Stimulated activated naive B cell treated with anti-CD40 and anti-IgM and Interleukin-4, amounts not matched to agents 10 μg/mL and 1 μg/mL and 100 μg/mL, for 72 hours (primary cell): ENCODE data around the gene NLGN4Y.
"Not testable (repeated sequence)": the region's sequence is repeated elsewhere in the genome, so short reads cannot be mapped to it uniquely, and the experiment has no call there.

Experiments used
- ATAC-seq, 2 donors: fragments of 150-1000 bp; cut with Tn5 transposase; replicated peaks; 2 replicates each; pipeline ENCODE4 v1.10.0; 2021; ENCODE audit warnings: moderate library complexity in 1 of 2
- DNase-seq: peaks from one replicate; pipeline ENCODE4 v3.0.0; 2021
- H3K27ac Mint-ChIP-seq: one replicate; pipeline ENCODE4 v1.8.0; 2022; ENCODE audit warnings: mild to moderate bottlenecking, mixed read lengths
- H3K27me3 Mint-ChIP-seq, 2 donors: one replicate each; pipeline ENCODE4 v1.8.0; 2022; ENCODE audit warnings: mixed read lengths in 2 of 2
- H3K36me3 Mint-ChIP-seq, 2 donors: one replicate each; pipeline ENCODE4 v1.8.0; 2022; ENCODE audit warnings: mixed read lengths in 2 of 2, mild to moderate bottlenecking in 1 of 2
- H3K4me1 Mint-ChIP-seq, 2 donors: one replicate each; pipeline ENCODE4 v1.8.0; 2022; ENCODE audit warnings: mixed read lengths in 2 of 2, mild to moderate bottlenecking in 1 of 2
- H3K4me3 Mint-ChIP-seq, 2 donors: one replicate each; pipeline ENCODE4 v1.8.0; 2022; ENCODE audit warnings: mild to moderate bottlenecking in 2 of 2, mixed read lengths in 2 of 2, moderate library complexity in 1 of 2
- H3K9me3 Mint-ChIP-seq, 2 donors: one replicate each; pipeline ENCODE4 v1.8.0; 2022; ENCODE audit warnings: mixed read lengths in 2 of 2, mild to moderate bottlenecking in 1 of 2

Gene NLGN4Y

GRCh38 chrY:14834103-14835060, 310.1 kb downstream of the NLGN4Y start:
- H3K9me3 Mint-ChIP-seq, result peaks cover 0 to 3% of the 10 kb centered on the region in 2 donors
- no peaks in the 10 kb centered on the region for H3K4me1 Mint-ChIP-seq
- H3K27ac Mint-ChIP-seq, result no peak overlapping the region
- ATAC-seq (no peak), DNase-seq (no peak)
- H3K4me3 Mint-ChIP-seq, result no peak overlapping the region
- H3K36me3 Mint-ChIP-seq, result peaks cover 0 to 2% of the 10 kb centered on the region in 2 donors
- H3K27me3 Mint-ChIP-seq, result no peaks in the 10 kb centered on the region

GRCh38 chrY:14837466-14837865, 313.1 kb downstream of the NLGN4Y start:
- Mint-ChIP-seq H3K36me3 (no peaks in the 10 kb centered on the region), H3K27me3 (no peaks in the 10 kb centered on the region), H3K27ac (no peak overlapping the region), H3K9me3 (peaks cover 0 to 2% of the 10 kb centered on the region in 2 donors), H3K4me1 (no peaks in the 10 kb centered on the region), H3K4me3 (no peak overlapping the region)
- ATAC-seq (no peak), DNase-seq (no peak)

- Mint-ChIP-seq H3K36me3 (no peaks in the 10 kb centered on the region), H3K9me3 (peaks cover 0 to 2% of the 10 kb centered on the region in 2 donors), H3K4me1 (no peaks in the 10 kb centered on the region), H3K4me3 (no peak overlapping the region), H3K27me3 (no peaks in the 10 kb centered on the region), H3K27ac (no peak overlapping the region)
- DNase-seq (no peak), ATAC-seq (no peak)
These were observed 326.4 kb downstream of the NLGN4Y start for GRCh38 chrY:14850734-14851133.

- ATAC-seq (no peak), DNase-seq (no peak)
- H3K9me3 Mint-ChIP-seq, result peaks cover 0 to 6% of the 10 kb centered on the region in 2 donors
- no peaks in the 10 kb centered on the region for H3K4me1 Mint-ChIP-seq
- H3K4me3 Mint-ChIP-seq, result no peak overlapping the region
- no peaks in the 10 kb centered on the region for H3K36me3 Mint-ChIP-seq
- H3K27ac Mint-ChIP-seq, result no peak overlapping the region
- H3K27me3 Mint-ChIP-seq, result no peaks in the 10 kb centered on the region
These were observed 336.1 kb downstream of the NLGN4Y start for GRCh38 chrY:14860448-14860847.

- H3K9me3 Mint-ChIP-seq, H3K4me3 Mint-ChIP-seq, H3K4me1 Mint-ChIP-seq, DNase-seq, ATAC-seq, H3K27me3 Mint-ChIP-seq, H3K27ac Mint-ChIP-seq, H3K36me3 Mint-ChIP-seq: not testable (repeated sequence)
These were observed 336.7 kb downstream of the NLGN4Y start for GRCh38 chrY:14861033-14861432.

- no peak for ATAC-seq
- no peak overlapping the region for H3K27ac Mint-ChIP-seq
- DNase-seq, result no peak
- no peaks in the 10 kb centered on the region for H3K36me3 Mint-ChIP-seq
- H3K9me3 Mint-ChIP-seq, result no peaks in the 10 kb centered on the region
- H3K27me3 Mint-ChIP-seq, result no peaks in the 10 kb centered on the region
- H3K4me3 Mint-ChIP-seq, result no peak overlapping the region
- no peaks in the 10 kb centered on the region for H3K4me1 Mint-ChIP-seq
These were observed 347.6 kb downstream of the NLGN4Y start for GRCh38 chrY:14871971-14872370.
